GM12865 (cell line): ENCODE measurements around the gene TMEM200C.

Experiments used
- DNase-seq: peaks from one replicate; pipeline ENCODE4 v3.0.0; 2010; ENCODE audit warnings: low read depth
- H3K4me3 ChIP-seq: 2 replicates; pipeline ENCODE4 v1.5.1; 2011; ENCODE audit warnings: mild to moderate bottlenecking, low read depth, low read length, control low read depth
- TF ChIP-seq, protein P1 (sequence below): IDR thresholded peaks from 2 replicates; pipeline ENCODE4 v1.5.1; 2011; ENCODE audit warnings: low read length, control low read depth, low read depth, inconsistent platforms; ENCODE audit not compliant: insufficient read depth; ENCODE audit errors: missing control alignments

Gene TMEM200C

DNA sequence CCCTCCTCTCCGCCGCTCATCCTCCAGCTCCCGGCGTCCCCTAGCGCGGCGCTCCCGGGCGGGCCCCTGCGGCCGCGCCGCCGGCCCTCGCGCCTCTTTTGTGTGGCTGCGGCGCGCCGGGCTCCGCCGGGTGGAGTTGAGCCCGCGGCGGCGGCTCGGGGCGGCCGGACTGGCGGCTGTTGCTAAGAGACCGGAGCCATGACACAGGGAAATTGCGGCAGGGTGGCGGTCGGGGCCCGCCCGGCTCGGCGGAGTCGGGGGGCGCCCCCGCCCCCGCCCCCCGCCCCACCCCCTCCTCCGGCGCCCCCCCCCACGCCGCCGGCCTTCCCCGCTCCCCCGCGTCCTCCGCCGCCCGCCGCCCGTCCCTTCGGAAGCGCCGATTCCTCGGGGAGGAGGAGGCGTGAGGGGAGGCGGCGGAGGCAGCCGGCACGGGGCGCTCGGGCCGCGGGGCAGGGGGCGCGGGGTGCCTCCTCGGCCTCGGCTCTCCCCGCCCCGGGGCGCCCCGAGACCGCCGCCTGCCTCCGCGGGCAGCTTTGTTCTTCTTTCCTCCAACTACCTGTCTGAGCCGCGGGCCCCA, at the start of gene TMEM200C:
TMEM200C (minus strand) TSS at position 224 of the 577 bp plus-strand sequence. CDS start 3,459 bp downstream, outside the sequence.
- peak within 1 kb of the TSS; percentile 15 for H3K4me3 ChIP-seq
- TF ChIP-seq, protein P1, sequence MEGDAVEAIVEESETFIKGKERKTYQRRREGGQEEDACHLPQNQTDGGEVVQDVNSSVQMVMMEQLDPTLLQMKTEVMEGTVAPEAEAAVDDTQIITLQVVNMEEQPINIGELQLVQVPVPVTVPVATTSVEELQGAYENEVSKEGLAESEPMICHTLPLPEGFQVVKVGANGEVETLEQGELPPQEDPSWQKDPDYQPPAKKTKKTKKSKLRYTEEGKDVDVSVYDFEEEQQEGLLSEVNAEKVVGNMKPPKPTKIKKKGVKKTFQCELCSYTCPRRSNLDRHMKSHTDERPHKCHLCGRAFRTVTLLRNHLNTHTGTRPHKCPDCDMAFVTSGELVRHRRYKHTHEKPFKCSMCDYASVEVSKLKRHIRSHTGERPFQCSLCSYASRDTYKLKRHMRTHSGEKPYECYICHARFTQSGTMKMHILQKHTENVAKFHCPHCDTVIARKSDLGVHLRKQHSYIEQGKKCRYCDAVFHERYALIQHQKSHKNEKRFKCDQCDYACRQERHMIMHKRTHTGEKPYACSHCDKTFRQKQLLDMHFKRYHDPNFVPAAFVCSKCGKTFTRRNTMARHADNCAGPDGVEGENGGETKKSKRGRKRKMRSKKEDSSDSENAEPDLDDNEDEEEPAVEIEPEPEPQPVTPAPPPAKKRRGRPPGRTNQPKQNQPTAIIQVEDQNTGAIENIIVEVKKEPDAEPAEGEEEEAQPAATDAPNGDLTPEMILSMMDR: no peak

DNA sequence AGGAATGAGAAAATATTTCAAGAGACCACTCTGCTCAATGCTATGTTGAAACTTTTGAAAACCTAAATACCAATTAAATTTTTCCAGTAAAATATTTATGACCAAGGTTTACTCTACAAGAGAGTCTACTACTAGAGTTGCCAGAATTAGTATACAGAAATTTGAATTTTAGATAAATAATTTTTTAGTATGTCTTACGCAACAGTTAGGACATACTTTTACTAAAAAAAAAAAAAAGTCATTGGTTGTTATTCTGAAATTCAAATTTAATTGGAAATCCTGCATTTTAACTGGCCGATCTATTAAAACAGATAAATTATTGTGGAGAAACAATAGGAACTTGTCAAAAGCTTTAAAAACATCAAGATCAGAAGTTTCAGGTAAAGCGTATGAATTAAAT, 49.1 kb upstream of the TMEM200C start:
- TF ChIP-seq, protein P1: no peak
- DNase-seq: no peak
- H3K4me3 ChIP-seq: no peak overlapping the region

More for the DNA sequence above, at the start of gene TMEM200C:
- DNase-seq: peak; percentile 21

DNA sequence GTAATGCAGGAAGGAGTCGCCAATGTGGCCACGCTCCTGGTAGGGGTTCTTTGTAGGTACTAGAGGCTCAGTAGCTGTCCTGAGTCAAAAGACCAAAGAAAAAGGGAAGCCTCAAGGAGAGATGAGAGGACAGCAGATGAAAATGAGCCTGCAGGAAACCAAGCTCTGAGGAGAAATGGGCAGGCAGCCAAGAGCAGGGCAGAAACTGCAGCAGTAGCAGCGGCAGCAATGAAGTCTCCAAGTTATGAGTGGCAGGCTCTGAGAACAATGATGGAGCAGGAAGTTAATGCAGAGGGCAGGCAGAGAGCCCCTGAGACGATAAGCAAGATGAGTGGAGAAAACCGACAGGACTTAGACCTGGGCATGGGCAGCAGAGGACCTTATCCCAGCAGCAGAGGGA, 48.2 kb upstream of the TMEM200C start:
- TF ChIP-seq, protein P1: no peak
- no peak for DNase-seq
- no peak overlapping the region for H3K4me3 ChIP-seq

DNA sequence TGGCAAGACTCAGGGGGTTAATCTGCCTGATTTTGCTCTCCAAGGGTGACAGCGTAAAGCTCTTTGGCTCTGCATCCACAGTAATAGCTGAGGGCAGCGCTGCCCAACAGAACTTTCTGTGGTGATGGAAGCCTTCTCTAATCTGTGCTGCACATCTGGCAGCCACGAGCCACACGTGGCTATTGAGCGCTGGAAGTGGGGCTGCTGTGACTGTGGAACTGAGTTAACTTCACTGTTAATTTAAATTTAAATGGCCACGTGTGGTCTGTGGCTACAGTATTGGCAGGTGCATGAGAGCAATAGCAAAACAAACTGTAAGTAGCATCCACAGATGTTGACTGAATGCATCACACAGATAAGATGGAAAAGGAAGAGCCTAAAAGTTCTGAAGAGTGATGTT, 47.3 kb upstream of the TMEM200C start:
- DNase-seq: no peak
- no peak overlapping the region for H3K4me3 ChIP-seq
- TF ChIP-seq, protein P1: no peak

DNA sequence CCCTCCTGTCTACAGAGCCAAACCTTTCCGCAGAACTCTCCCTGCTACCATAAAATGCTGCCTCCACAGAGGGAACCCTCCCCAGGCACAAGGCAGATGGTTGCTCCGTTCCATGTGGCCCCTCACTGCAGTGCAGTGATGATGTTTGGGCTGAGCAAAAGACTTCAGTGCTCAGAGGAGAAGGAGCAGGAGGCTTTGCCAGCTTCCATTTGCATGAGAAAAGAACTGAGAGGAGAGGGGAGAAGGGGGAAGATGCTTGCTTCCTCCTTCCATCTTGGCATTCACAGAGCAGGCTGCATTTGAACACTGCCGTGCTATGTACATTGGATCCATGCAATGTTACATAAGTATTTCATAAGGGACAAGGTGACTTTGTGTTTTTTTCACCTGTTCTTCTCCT, 46.6 kb upstream of the TMEM200C start:
- no peak for DNase-seq
- H3K4me3 ChIP-seq: no peak overlapping the region
- TF ChIP-seq, protein P1: no peak

DNA sequence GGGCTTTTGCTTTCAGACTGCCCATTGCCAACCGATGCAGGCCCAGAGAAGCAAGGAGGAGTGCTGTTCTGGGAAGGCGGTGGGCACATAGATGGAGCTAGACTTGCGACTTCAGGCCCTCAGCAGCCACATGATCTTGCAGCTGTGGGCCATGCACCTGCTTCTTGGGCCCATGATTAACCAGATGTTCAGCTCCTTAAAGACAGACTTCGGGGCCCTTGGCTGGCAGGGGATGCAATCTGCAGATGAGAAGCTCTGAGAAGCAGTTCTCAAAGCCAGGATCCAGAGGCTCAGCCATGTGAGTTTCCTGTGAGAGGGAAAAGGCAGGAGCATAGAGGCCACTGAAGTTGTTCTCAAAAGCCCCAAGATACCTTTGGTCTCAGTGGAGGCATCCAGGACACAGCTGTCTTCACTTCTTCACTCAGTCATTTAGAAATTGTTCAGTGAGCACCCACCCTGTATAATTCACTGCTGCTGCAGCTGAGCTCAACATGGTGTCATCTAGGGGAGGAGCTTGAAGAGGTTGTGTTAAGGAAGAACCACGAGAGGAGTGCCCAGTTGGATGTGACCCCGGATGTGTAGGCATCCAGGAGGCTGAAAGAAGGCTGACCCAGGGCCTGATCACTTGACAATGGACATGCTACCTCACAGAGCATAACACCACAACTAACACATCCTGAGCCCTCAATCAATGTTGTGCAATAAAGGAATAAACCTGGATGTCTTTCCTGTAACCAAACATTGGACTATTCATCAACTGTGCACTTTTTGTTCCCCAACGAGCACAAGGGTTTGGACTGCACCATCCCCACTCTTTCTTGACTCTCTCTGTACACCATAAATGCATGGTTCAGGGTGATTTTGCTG, 44.7 kb upstream of the TMEM200C start:
- DNase-seq: no peak
- no peak overlapping the region for H3K4me3 ChIP-seq
- TF ChIP-seq, protein P1: no peak

DNA sequence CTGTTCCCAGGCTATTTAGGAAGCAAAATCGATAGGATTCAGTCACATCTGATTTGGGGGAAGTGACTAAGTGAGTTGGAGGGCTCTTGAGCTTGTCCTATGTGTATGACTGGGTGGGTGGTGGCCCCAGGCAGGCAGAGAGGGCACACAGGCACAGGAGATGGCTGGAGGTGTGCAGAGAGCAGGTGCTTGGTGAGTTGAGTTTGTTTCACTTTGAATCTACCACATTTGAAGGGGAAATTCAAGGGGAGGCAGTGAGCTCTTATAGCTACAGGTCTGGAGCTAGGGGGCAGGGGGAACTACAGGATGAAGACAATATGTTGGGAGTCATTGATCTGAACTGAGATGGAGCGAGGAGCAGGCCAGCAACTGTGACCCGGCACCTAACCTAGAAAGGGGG, 42.5 kb upstream of the TMEM200C start:
- TF ChIP-seq, protein P1: no peak
- DNase-seq: no peak
- no peak overlapping the region for H3K4me3 ChIP-seq
